Kidney epithelial cell (primary cell): ENCODE data around the gene GCSAML. TPM values are rescaled to one million over a fixed set of nuclear protein-coding genes. Genes with fewer than 3 reads are reported as not detected.
"Not testable (repeated sequence)": the region's sequence is repeated elsewhere in the genome, so short reads cannot be mapped to it uniquely, and the experiment has no call there.

Experiments
- DNase-seq: peaks from one replicate; pipeline ENCODE4 v3.0.0-alpha.2; 2010; ENCODE audit warnings: low read depth
- H3K27me3 ChIP-seq: 2 replicates; pipeline ENCODE4 v1.6.0; 2011; ENCODE audit warnings: low read length; ENCODE audit not compliant: control insufficient read depth, insufficient read depth
- H3K36me3 ChIP-seq: 2 replicates; pipeline ENCODE4 v1.5.1; 2011; ENCODE audit warnings: low read length; ENCODE audit not compliant: control insufficient read depth, insufficient read depth
- H3K4me3 ChIP-seq: 2 replicates; pipeline ENCODE4 v1.5.1; 2011; ENCODE audit warnings: low read depth, mild to moderate bottlenecking, control low read depth, low read length
- CTCF ChIP-seq: IDR thresholded peaks from 2 replicates; pipeline ENCODE4 v1.5.1; 2011; ENCODE audit warnings: mild to moderate bottlenecking, moderate library complexity, low read length, control low read depth, inconsistent platforms; ENCODE audit not compliant: insufficient read depth, poor library complexity, severe bottlenecking
- total RNA-seq: library from RNA; depleted of rRNA; stranded (reverse); fragments of >200 nt; gene quantifications from 2 replicates; pipeline ENCODE4 v1.2.3, GENCODE V29; 2015

The GCSAML gene
- total RNA-seq, result 0.04 TPM in 1 of 2 replicates, not detected in the other

DNA sequence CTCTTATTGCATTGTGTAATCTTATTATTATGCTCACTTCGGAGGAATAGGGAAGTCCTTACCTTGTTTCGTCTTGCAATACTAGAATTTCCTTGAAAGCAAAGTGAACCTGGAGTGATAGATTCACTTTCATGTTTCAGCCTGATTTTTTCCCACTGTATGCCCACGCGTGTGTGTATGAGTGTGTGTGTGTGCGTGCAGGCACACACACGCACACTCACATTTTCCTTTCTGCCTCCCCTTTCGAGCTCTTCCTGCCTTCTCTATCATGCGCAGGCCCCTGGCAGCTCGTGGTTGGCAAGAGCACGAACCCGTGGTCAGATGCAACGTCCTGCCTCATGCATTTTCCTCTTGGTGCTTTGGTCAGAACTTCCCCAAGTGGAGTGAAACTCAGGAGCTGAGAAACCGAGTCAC is at the start of gene GCSAML:
TSS of gene GCSAML (plus strand) at position 366 of the 414 bp plus-strand sequence. CDS start 58 bp downstream, outside the sequence.
- no peaks in the 10 kb centered on the region for H3K36me3 ChIP-seq
- H3K4me3 ChIP-seq, result no peak within 1 kb of the TSS
- H3K27me3 ChIP-seq, result no peaks in the 10 kb centered on the region
- no peak for DNase-seq
- no peak for TF ChIP-seq CTCF

DNA sequence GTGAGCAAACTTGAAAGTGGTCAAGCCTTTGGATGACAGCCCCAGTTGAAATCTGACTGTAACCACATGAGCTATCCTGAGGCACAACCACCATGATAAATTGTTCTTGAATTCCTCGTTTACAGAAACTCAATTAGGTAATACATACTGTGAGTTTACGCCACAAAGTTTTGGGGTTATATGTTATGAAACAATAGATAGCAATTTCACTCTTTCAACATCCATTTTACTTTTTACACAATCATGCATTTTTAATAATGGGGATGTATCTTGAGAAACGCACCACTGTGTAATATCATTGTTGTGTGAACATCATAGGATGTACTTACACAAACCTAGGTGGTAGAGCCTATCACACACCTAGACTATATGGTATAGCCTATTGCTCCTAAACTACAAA is 48.1 kb upstream of the GCSAML start:
- TF ChIP-seq CTCF, result no peak
- DNase-seq, result no peak
- no peaks in the 10 kb centered on the region for H3K27me3 ChIP-seq
- H3K36me3 ChIP-seq, result no peaks in the 10 kb centered on the region
- H3K4me3 ChIP-seq, result no peak overlapping the region

DNA sequence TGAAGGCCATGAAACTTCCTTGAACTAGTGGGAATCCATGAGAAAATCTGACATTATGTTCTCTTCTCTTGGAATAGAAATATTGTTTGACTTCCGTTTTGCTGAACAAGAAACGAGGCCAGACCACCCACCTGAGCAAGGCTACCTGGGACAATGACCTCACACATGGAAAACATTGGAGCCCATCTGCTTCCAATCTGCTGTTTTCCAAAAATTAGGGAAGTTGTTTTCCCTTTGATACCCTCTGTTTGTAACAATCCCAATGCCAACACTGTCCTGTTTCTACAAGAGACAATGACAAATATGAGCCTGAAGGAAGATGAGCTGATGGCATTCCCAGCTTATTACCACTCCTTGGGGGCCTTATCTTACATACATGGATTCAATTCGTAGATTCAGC is 42.1 kb upstream of the GCSAML start:
- no peak for DNase-seq
- Histone ChIP-seq H3K36me3 (no peaks in the 10 kb centered on the region), H3K27me3 (no peaks in the 10 kb centered on the region), H3K4me3 (no peak overlapping the region)
- TF ChIP-seq CTCF, result no peak

DNA sequence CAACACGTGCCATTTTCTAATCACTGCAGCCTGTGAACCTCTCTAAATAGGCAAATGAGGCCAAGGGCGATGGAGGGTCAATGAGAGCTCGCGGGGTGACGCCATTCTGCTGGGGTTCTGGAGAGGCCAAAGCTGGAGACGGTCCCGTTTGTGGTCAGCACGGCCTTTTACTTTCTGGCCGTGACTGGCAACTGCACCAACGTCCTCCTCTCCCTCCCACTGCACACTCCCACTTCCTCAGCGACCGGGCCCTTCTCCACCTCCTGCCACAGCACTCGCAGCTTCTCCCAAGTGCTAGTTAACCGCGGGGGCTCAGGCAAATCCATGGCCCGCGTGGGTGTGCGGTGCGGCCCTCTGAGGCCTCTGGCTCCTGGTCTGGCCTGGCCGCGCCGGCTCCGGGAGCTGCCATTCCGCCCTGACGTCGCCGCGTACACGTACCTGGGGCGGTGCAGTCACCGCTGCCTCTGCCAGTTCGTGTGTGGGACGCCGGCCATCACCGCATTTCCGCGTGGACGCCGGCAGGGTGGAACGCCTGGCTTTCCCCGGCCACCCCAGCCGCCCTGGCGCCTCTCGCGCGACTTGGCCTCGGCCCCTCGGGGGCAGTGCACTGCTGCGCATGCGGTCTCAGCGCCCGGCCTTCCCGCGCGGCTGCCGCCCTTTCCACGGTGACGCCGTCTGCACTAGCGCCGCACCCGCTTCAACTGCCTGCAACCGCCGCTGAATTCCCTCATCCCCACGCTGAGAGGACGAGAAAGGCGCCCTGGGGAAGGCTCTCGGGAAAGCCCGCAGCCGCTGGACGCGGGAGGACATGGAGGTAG is 30.9 kb upstream of the GCSAML start:
- Histone ChIP-seq H3K27me3 (no peaks in the 10 kb centered on the region), H3K4me3 (peak overlapping the region; percentile 19), H3K36me3 (no peaks in the 10 kb centered on the region)
- DNase-seq, result no peak
- TF ChIP-seq CTCF, result no peak

DNA sequence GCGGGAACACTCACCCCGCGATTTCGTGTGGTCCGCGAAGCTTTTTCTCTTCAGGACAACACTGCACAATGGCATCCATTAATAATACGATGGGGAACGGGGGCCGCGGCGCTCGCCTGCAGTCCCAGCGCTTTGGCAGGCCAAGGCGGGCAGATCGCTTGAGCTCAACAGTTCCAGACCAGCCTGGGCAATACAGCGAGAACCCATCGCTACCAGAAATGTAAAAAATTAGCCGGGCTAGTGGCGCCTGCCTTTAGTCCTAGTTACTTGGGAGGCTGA is 30.4 kb upstream of the GCSAML start:
- TF ChIP-seq CTCF, result no peak
- Histone ChIP-seq H3K36me3 (no peaks in the 10 kb centered on the region), H3K27me3 (no peaks in the 10 kb centered on the region), H3K4me3 (no peak overlapping the region)
- no peak for DNase-seq

- H3K4me3 ChIP-seq, DNase-seq, H3K27me3 ChIP-seq, H3K36me3 ChIP-seq: not testable (repeated sequence)
Observed at GRCh38 chr1:247521886-247522285, 27.0 kb upstream of the GCSAML start.
